Karpas-422 (cell line): Measurements from ENCODE around the gene OR2Z1. TPM values are rescaled to one million over a fixed set of nuclear protein-coding genes. Genes with fewer than 3 reads are reported as not detected.
A peak's percentile ranks its signal among the peaks of the same experiment; 100 is the strongest.
"Not testable (repeated sequence)": the region's sequence is repeated elsewhere in the genome, so short reads cannot be mapped to it uniquely, and the experiment has no call there.

Experiments used
- DNase-seq: peaks from one replicate; pipeline ENCODE4 v3.0.0-alpha.2; 2015
- H2AFZ ChIP-seq: fragments of 200-600 bp; sonication (generic); 2 replicates; pipeline ENCODE4 v1.6.1; 2014; ENCODE audit warnings: antibody characterized with exemption, low read length, mixed read lengths
- H3K27ac ChIP-seq: fragments of 200-600 bp; sonication (generic); 2 replicates; pipeline ENCODE4 v1.5.1; 2014; ENCODE audit warnings: mild to moderate bottlenecking, low read length, moderate library complexity
- H3K27me3 ChIP-seq: fragments of 200-600 bp; sonication (generic); 2 replicates; pipeline ENCODE4 v1.6.1; 2014; ENCODE audit warnings: low read length, mixed read lengths
- H3K36me3 ChIP-seq: fragments of 200-600 bp; sonication (generic); 2 replicates; pipeline ENCODE4 v1.6.1; 2014; ENCODE audit warnings: low read length, mixed read lengths; ENCODE audit not compliant: insufficient read depth
- H3K4me1 ChIP-seq: fragments of 200-600 bp; sonication (generic); 2 replicates; pipeline ENCODE4 v1.6.1; 2014; ENCODE audit warnings: mild to moderate bottlenecking, low read length, mixed read lengths
- H3K4me2 ChIP-seq: fragments of 200-600 bp; sonication (generic); 2 replicates; pipeline ENCODE4 v1.6.1; 2014; ENCODE audit warnings: low read length, low read depth, mild to moderate bottlenecking; ENCODE audit not compliant: poor library complexity, severe bottlenecking
- H3K4me3 ChIP-seq: fragments of 200-600 bp; sonication (generic); 2 replicates; pipeline ENCODE4 v1.5.1; 2014; ENCODE audit warnings: mild to moderate bottlenecking, antibody characterized with exemption, low read length, mixed read lengths
- H3K79me2 ChIP-seq: fragments of 200-600 bp; sonication (generic); 2 replicates; pipeline ENCODE4 v1.6.1; 2014; ENCODE audit warnings: mild to moderate bottlenecking, low read length, mixed read lengths
- H3K9ac ChIP-seq: fragments of 200-600 bp; sonication (generic); 2 replicates; pipeline ENCODE4 v1.6.0; 2014; ENCODE audit warnings: low read length
- H3K9me2 ChIP-seq: fragments of 200-600 bp; sonication (generic), shearing (Covaris generic); replicated peaks from 2 replicates; pipeline ENCODE4 v1.6.0; 2014; ENCODE audit warnings: mild to moderate bottlenecking, low read length, moderate library complexity; ENCODE audit not compliant: insufficient read depth
- H3K9me3 ChIP-seq: fragments of 300-700, 200-600 bp; sonication (generic); 2 replicates; pipeline ENCODE4 v1.6.1; 2014; ENCODE audit warnings: low read length, mixed read lengths
- H4K20me1 ChIP-seq: fragments of 200-600 bp; sonication (generic); 2 replicates; pipeline ENCODE4 v1.6.1; 2014; ENCODE audit warnings: mild to moderate bottlenecking, antibody characterized with exemption, low read length, low read depth; ENCODE audit not compliant: insufficient read depth
- total RNA-seq: library from RNA; depleted of rRNA; stranded (reverse); fragments of >200 nt; shearing (Covaris generic); gene quantifications from 2 replicates; pipeline ENCODE4 v1.2.3, GENCODE V29; 2014; ENCODE audit warnings: low replicate concordance

OR2Z1 gene
- total RNA-seq, 1 experiment from 2014 or later, result not detected

- no peaks in the 10 kb centered on the region for H3K9me3 ChIP-seq
- no peak overlapping the region for H3K4me2 ChIP-seq
- no peaks in the 10 kb centered on the region for H3K36me3 ChIP-seq
- no peak overlapping the region for H3K9ac ChIP-seq
- H2AFZ ChIP-seq, result no peak overlapping the region
- no peaks in the 10 kb centered on the region for H3K4me1 ChIP-seq
- DNase-seq, result no peak
- no peak overlapping the region for H3K27ac ChIP-seq
- H3K9me2 ChIP-seq, result no peaks in the 10 kb centered on the region
- H4K20me1 ChIP-seq, result no peaks in the 10 kb centered on the region
- no peaks in the 10 kb centered on the region for H3K27me3 ChIP-seq
- no peak overlapping the region for H3K4me3 ChIP-seq
- no peaks in the 10 kb centered on the region for H3K79me2 ChIP-seq
Measured at GRCh38 chr19:8724276-8724675, 2.8 kb downstream of the OR2Z1 start.

- DNase-seq, result peak; percentile 51
Measured at GRCh38 chr19:8731428-8732169, 10.2 kb downstream of the OR2Z1 start.

GRCh38 chr19:8738377-8738776, 16.9 kb downstream of the OR2Z1 start:
- Histone ChIP-seq H3K27ac (no peak overlapping the region), H3K79me2 (no peaks in the 10 kb centered on the region), H2AFZ (no peak overlapping the region), H3K9ac (no peak overlapping the region), H3K9me2 (no peaks in the 10 kb centered on the region), H3K4me3 (no peak overlapping the region), H3K4me1 (no peaks in the 10 kb centered on the region), H3K9me3 (no peaks in the 10 kb centered on the region), H3K27me3 (no peaks in the 10 kb centered on the region), H4K20me1 (no peaks in the 10 kb centered on the region), H3K4me2 (no peak overlapping the region), H3K36me3 (no peaks in the 10 kb centered on the region)
- no peak for DNase-seq

More at GRCh38 chr19:8731428-8732169, 10.2 kb downstream of the OR2Z1 start:
- Histone ChIP-seq H3K4me1 (no peaks in the 10 kb centered on the region), H3K9me2 (no peaks in the 10 kb centered on the region), H3K4me3 (no peak overlapping the region), H4K20me1 (no peaks in the 10 kb centered on the region), H3K27me3 (no peaks in the 10 kb centered on the region), H3K4me2 (no peak overlapping the region), H3K9ac (no peak overlapping the region), H3K27ac (no peak overlapping the region), H2AFZ (no peak overlapping the region), H3K36me3 (no peaks in the 10 kb centered on the region), H3K79me2 (no peaks in the 10 kb centered on the region), H3K9me3 (no peaks in the 10 kb centered on the region)

GRCh38 chr19:8739291-8740065, 18.0 kb downstream of the OR2Z1 start:
- H3K36me3 ChIP-seq, DNase-seq, H3K27me3 ChIP-seq, H3K4me3 ChIP-seq, H3K4me1 ChIP-seq, H4K20me1 ChIP-seq, H2AFZ ChIP-seq, H3K79me2 ChIP-seq, H3K9me3 ChIP-seq, H3K4me2 ChIP-seq, H3K27ac ChIP-seq, H3K9me2 ChIP-seq, H3K9ac ChIP-seq: not testable (repeated sequence)

GRCh38 chr19:8767257-8767656, 45.8 kb downstream of the OR2Z1 start:
- not testable (repeated sequence) for H3K9me2 ChIP-seq, DNase-seq, H3K4me3 ChIP-seq, H3K4me1 ChIP-seq, H3K9ac ChIP-seq, H2AFZ ChIP-seq, H3K79me2 ChIP-seq, H3K4me2 ChIP-seq, H4K20me1 ChIP-seq, H3K27ac ChIP-seq, H3K9me3 ChIP-seq, H3K36me3 ChIP-seq, H3K27me3 ChIP-seq

- H3K79me2 ChIP-seq, H3K4me3 ChIP-seq, H2AFZ ChIP-seq, H3K36me3 ChIP-seq, H3K4me1 ChIP-seq, H3K4me2 ChIP-seq, H3K27ac ChIP-seq, DNase-seq, H3K9me2 ChIP-seq, H3K9ac ChIP-seq, H3K27me3 ChIP-seq, H3K9me3 ChIP-seq, H4K20me1 ChIP-seq: not testable (repeated sequence)
Measured at GRCh38 chr19:8769265-8769664, 47.8 kb downstream of the OR2Z1 start.

- H3K9me2 ChIP-seq, H3K9me3 ChIP-seq, H3K4me2 ChIP-seq, H4K20me1 ChIP-seq, H3K27ac ChIP-seq, H2AFZ ChIP-seq, H3K4me1 ChIP-seq, H3K36me3 ChIP-seq, H3K27me3 ChIP-seq, H3K79me2 ChIP-seq, H3K4me3 ChIP-seq, DNase-seq, H3K9ac ChIP-seq: not testable (repeated sequence)
Measured at GRCh38 chr19:8773587-8773986, 52.2 kb downstream of the OR2Z1 start.
